ENCODE data around the gene CCDC24. TPM values are rescaled to one million over a fixed set of nuclear protein-coding genes. Genes with fewer than 3 reads are reported as not detected.

The CCDC24 gene
- total and polyA plus RNA-seq, 9 of the 15 experiments (the other 6 are each of a cell fraction or from before 2014, with no cell fraction given): 0.31 to 4.5 (median 1.5) TPM

GRCh38 chr1:43974443-43975248 is 16.8 kb upstream of the CCDC24 start, which contains the start of gene ATP6V0B (continued):
- TF ChIP-seq ZBTB2 (IDR thresholded peaks at IDR 0.05) (peak; percentile 96), ARID3B (CRISPR knock-in tag; IDR thresholded peaks at IDR 0.05; ENCODE audit: borderline replicate concordance) (peak; percentile 27; the same call in 1 of the 2 replicates), ZNF780A (CRISPR knock-in tag; IDR thresholded peaks at IDR 0.05) (no peak), BRD4 (IDR thresholded peaks at IDR 0.05) (peak; percentile 74; the same call in 1 of the 2 replicates), PRPF4 (IDR thresholded peaks at IDR 0.05; ENCODE audit: insufficient read depth, low read depth, low read length, poor library complexity, severe bottlenecking) (no peak), E2F6 (IDR thresholded peaks at IDR 0.05; ENCODE audit: borderline replicate concordance in 1 of 2, extremely low read depth in 1 of 2, insufficient read depth in 1 of 2, insufficient read length in 1 of 2, low read depth in 1 of 2, low read length in 1 of 2, poor library complexity in 1 of 2, severe bottlenecking in 1 of 2) (peak; percentile 94 to 96), ZNF778 (CRISPR knock-in tag; IDR thresholded peaks at IDR 0.05) (no peak), ZNF57 (CRISPR knock-in tag; IDR thresholded peaks at IDR 0.05) (no peak), USF1 (CRISPR knock-in tag; IDR thresholded peaks at IDR 0.05) (peak; percentile 100), ATF4 (CRISPR knock-in tag; IDR thresholded peaks at IDR 0.05) (no peak), ZNF444 (CRISPR knock-in tag; IDR thresholded peaks at IDR 0.05) (0 out of 2 replicates have a peak, but pooled peaks have one; percentile 23), ELF1 (tag; IDR thresholded peaks at IDR 0.05) (peak; percentile 43), BRF1 (IDR thresholded peaks at IDR 0.05; ENCODE audit: borderline replicate concordance, extremely low read depth, insufficient read length) (no peak), ZNF511 (CRISPR knock-in tag; IDR thresholded peaks at IDR 0.05) (peak; percentile 71), PCBP1 (IDR thresholded peaks at IDR 0.05; ENCODE audit: low read depth, low read length, poor library complexity, severe bottlenecking) (no peak), NR2C2 (CRISPR knock-in tag; IDR thresholded peaks at IDR 0.05) (peak; percentile 90), NR2C2 (tag; IDR thresholded peaks at IDR 0.05) (peak; percentile 91), HES1 (IDR thresholded peaks at IDR 0.05; ENCODE audit: low read depth) (no peak), RBM15 (IDR thresholded peaks at IDR 0.05; ENCODE audit: insufficient read depth, low read length) (no peak)
